ENCODE data around the gene VENTX.

The VENTX gene

GRCh38 chr10:133211141-133211830, 26.4 kb upstream of the VENTX start:
- H3K4me3 ChIP-seq (ENCODE audit: low read depth, low read length): no peak overlapping the region
- no peak for DNase-seq (ENCODE audit: low read depth)
- TF ChIP-seq CTCF (conservative IDR thresholded peaks at IDR 0.05; ENCODE audit: low read depth, low read length): no peak

GRCh38 chr10:133211959-133212852, 25.4 kb upstream of the VENTX start:
- no peak for DNase-seq (ENCODE audit: low read depth)
- no peak for TF ChIP-seq CTCF (conservative IDR thresholded peaks at IDR 0.05; ENCODE audit: low read depth, low read length)
- no peak overlapping the region for H3K4me3 ChIP-seq (ENCODE audit: low read depth, low read length)

GRCh38 chr10:133212853-133213494, 24.7 kb upstream of the VENTX start:
- no peak for TF ChIP-seq CTCF (conservative IDR thresholded peaks at IDR 0.05; ENCODE audit: low read depth, low read length)
- DNase-seq (ENCODE audit: low read depth): no peak
- no peak overlapping the region for H3K4me3 ChIP-seq (ENCODE audit: low read depth, low read length)

GRCh38 chr10:133213641-133214467, 23.8 kb upstream of the VENTX start:
- TF ChIP-seq CTCF (conservative IDR thresholded peaks at IDR 0.05; ENCODE audit: low read depth, low read length): no peak
- no peak for DNase-seq (ENCODE audit: low read depth)
- H3K4me3 ChIP-seq (ENCODE audit: low read depth, low read length): no peak overlapping the region

GRCh38 chr10:133214468-133215410, 22.9 kb upstream of the VENTX start:
- no peak overlapping the region for H3K4me3 ChIP-seq (ENCODE audit: low read depth, low read length)
- DNase-seq (ENCODE audit: low read depth): no peak
- no peak for TF ChIP-seq CTCF (conservative IDR thresholded peaks at IDR 0.05; ENCODE audit: low read depth, low read length)

Data from choroid plexus epithelial cell (primary cell).